ENCODE measurements around the gene CELF2.

GRCh38 chr10:11168423-11169090 is 150.9 kb downstream of the CELF2 start:
- TF ChIP-seq TAF1 (IDR thresholded peaks at IDR 0.05; ENCODE audit: borderline replicate concordance, insufficient read depth, low read length) (no peak), POLR2AphosphoS5 (IDR thresholded peaks at IDR 0.05; ENCODE audit: low read depth, low read length) (no peak), SIN3A (IDR thresholded peaks at IDR 0.05; ENCODE audit: borderline replicate concordance, insufficient read depth, low read length) (no peak)
- TF ChIP-seq, protein P1, sequence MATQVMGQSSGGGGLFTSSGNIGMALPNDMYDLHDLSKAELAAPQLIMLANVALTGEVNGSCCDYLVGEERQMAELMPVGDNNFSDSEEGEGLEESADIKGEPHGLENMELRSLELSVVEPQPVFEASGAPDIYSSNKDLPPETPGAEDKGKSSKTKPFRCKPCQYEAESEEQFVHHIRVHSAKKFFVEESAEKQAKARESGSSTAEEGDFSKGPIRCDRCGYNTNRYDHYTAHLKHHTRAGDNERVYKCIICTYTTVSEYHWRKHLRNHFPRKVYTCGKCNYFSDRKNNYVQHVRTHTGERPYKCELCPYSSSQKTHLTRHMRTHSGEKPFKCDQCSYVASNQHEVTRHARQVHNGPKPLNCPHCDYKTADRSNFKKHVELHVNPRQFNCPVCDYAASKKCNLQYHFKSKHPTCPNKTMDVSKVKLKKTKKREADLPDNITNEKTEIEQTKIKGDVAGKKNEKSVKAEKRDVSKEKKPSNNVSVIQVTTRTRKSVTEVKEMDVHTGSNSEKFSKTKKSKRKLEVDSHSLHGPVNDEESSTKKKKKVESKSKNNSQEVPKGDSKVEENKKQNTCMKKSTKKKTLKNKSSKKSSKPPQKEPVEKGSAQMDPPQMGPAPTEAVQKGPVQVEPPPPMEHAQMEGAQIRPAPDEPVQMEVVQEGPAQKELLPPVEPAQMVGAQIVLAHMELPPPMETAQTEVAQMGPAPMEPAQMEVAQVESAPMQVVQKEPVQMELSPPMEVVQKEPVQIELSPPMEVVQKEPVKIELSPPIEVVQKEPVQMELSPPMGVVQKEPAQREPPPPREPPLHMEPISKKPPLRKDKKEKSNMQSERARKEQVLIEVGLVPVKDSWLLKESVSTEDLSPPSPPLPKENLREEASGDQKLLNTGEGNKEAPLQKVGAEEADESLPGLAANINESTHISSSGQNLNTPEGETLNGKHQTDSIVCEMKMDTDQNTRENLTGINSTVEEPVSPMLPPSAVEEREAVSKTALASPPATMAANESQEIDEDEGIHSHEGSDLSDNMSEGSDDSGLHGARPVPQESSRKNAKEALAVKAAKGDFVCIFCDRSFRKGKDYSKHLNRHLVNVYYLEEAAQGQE (IDR thresholded peaks at IDR 0.05; ENCODE audit: insufficient read depth in 1 of 2, low read depth in 2 of 2, low read length in 2 of 2): no peak

Measured in PFSK-1 (cell line).